ENCODE data around the gene KIF25.

The KIF25 gene

DNA sequence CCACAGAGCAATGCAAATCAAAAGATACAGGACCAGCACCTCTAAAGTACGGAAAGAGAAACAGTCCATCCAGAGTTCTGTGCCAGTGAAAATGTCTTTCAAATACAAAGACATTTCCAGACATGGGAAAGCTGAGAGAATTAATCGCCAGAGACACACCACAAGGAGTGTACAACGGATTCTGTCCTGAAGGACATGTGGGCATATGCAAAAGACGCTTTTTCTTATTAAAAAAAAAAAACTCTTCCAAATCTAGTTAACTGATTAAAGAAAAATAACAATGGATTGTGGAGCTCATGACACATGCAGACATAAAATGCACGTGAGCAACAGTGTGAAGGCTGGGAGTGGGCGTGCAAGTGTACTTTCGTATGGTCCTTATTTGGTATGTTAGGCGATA lies 22.8 kb downstream of the KIF25 start:
- DNase-seq, result no peak

DNA sequence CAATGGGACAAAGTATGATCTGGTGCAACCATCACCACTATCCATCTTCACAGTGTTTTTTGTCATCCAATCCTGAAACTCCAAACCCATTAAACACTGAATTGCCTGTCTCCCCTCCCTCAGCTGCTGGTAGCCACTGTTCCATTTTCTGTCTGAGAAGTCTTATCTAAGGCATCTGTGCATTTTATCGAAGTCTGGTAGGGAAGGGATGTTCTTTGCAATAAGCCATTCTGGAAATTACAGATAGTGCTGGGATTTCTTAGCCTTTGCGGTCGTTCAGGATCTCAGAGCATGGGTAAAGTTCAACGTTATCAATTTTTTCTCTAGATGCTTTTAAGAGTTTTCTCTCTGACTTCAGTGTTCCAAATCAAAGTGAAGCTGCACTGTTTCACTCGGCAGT lies 24.1 kb downstream of the KIF25 start:
- no peak for DNase-seq

GRCh38 chr6:168022488-168023321 lies 25.2 kb downstream of the KIF25 start:
- DNase-seq, result no peak

DNA sequence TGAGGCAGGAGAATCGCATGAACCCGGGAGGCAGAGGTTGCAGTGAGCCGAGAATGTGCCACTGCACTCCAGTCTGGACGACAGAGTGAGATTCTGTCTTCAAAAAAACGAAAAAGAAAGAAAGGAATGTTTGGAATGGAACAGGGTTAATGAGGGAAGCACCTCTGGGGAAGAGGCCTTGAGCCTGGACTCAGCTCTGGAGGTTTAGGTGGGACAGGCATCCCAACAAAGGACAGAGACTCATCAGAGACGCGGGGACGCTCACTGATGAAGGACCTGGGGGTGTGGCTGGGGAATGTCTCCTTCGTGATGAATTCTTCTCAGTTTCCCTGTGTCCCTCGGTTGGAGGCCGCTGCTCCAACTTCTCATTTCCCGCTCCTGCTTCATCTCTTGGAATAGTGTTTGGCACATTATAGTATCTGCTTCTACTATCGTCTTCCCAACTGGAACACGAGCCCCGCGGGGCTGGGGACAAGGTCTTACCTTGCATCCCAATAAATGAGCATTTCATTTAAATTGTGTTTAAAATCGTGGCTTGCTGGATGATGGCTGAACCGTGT lies 27.6 kb downstream of the KIF25 start:
- DNase-seq, result no peak

- no peak for DNase-seq
Measured at GRCh38 chr6:168025831-168026710, 28.6 kb downstream of the KIF25 start.

GRCh38 chr6:168026925-168027324 lies 29.5 kb downstream of the KIF25 start:
- no peak for DNase-seq

DNA sequence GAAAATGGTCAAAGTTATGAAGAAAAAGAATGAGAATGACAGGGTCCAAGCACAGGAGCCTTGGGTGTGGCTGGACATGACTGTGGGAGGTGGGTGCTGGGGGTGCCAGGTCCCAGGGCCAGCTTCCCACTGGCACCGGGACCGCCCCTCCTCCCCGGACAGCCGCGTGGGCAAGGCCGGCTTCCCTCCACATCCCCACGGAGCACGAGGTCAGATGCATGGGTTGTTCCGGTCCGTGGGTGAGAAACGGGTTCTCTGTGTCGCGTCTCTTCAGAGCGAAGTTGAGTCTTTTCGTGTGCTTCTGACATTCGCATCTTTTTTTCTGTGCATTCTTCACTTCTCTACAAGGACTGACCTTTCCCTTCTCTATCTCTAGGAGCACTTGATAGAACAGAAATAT lies 30.1 kb downstream of the KIF25 start:
- no peak for DNase-seq

GRCh38 chr6:168028181-168028580 lies 30.7 kb downstream of the KIF25 start:
- DNase-seq, result no peak

- DNase-seq, result no peak
Measured at GRCh38 chr6:168029459-168030217, 32.2 kb downstream of the KIF25 start.

DNA sequence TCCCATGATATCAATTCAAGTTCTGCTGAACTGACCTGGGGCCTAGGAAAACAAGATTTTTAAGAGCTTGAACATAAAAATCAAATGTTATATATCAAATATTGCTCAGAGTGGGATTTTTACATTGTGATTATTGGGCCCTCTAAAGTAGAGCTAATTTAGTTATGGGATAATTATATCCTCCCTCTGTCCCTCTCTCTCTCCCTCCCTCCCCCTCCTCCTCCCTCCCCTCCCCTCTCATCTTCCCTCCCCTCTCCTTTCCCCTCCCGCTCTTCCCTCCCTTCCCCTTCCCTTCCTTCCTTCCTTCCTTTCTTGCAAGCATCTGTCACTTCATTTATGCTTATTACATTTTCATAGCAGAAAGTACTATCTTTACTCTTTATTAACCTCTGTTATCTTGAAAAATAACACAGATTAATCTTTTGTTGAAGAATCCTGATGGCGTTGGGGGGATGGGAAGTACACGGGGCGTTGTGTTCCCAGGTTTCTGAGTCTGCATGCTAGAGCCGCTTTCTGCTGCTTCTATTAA lies 32.8 kb downstream of the KIF25 start:
- no peak for DNase-seq

GRCh38 chr6:168030908-168031307 lies 33.4 kb downstream of the KIF25 start:
- DNase-seq, result no peak

DNA sequence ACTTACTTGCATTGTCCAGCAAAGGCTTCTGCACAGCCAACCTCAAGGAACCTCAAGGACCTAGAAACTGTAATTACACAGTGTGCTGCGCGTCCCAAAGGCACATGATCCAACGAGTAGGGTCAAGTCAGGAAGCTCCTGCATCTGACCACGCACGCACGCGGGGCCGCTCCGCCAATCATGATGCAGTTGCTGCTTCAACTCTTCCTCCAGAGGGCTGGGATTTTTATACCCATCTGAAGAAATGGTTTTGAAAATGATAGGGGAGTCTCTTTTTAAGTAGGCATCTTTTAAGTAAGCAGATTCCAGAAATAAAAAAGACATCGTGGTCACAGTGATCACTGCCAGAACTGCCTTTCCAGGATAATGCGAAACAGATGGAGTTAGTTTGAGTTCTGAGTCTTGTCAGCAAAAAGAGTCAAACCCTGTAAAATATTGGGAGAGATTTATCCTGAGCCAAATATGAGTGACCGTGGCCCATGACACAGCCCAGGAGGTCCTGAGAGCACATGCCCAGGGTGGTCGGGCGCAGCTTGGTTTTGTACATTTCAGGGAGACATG lies 34.0 kb downstream of the KIF25 start:
- DNase-seq, result no peak

DNA sequence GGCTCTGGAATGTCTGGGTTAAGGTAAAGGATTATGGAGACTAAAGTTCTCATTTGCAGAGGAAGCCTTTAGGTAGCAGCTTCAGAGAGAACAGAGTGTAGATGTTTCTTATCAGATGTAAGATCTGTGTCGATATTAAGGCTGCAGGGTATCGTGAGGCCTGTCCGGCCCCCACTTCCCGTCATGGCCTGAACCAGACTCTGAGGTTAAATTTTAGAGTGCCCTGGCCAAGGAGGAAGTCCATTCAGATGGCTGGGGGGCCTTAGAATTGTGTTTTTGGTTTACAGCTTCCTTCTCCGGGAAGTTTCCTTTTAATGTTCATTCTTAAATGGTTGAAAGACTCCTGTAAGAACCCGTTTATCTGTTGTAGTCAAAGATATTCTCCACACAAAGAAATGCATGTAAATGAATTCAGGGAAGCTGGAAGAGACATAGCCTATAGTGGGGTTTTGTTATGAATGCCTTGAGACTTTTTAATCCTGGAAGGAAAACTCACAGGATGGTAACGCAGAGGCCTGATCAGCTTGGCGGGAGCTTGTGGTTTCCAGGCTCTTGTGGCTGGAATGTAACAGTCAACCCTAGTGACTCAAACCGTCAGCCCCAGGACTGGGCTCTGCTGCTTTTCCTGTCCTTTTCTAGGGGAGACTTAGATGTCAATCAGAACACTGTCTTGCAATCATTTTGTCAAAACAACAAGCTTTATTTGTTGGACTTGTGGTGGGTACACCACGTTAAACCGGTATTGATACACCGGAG lies 34.7 kb downstream of the KIF25 start:
- peak; percentile 48 for DNase-seq

GRCh38 chr6:168033791-168034190 lies 36.3 kb downstream of the KIF25 start:
- DNase-seq, result no peak

DNA sequence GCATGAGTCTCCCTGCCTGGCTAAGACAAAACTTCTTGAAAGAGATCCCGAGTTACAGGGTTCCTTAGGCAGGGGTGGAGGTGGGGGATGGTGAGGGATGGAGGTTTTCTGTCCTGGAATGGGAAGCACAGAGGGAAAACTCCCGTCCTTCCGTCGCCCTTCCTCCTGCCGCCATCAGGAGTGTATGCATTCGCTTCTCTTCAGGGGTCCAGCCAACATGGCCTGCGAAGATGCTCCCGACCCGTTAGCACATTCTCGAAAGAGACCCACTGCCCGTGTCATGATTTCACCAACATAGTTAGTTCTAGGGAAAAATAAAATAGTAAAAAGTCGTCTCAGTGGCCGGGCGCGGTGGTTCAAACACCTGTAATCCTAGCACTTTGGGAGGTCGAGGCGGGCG lies 37.1 kb downstream of the KIF25 start:
- DNase-seq, result no peak

GRCh38 chr6:168035098-168035660 lies 37.7 kb downstream of the KIF25 start:
- DNase-seq, result no peak

GRCh38 chr6:168035661-168036545 lies 38.4 kb downstream of the KIF25 start:
- peak; percentile 63 for DNase-seq

GRCh38 chr6:168037242-168037641 lies 39.8 kb downstream of the KIF25 start:
- no peak for DNase-seq

GRCh38 chr6:168037856-168038255 lies 40.4 kb downstream of the KIF25 start:
- DNase-seq, result no peak

GRCh38 chr6:168038576-168039140 lies 41.2 kb downstream of the KIF25 start:
- no peak for DNase-seq

All from hematopoietic multipotent progenitor cell treated with erythropoietin and hydrocortisone succinate and interleukin-3 and kit ligand, for 6 days (in vitro differentiated cells).